SU-DHL-6 (cell line): ENCODE measurements around the gene KIF3C.

Experiments used
- H2AFZ ChIP-seq: fragments of 200-600 bp; sonication (generic); 2 replicates; pipeline ENCODE4 v1.6.1; 2014; ENCODE audit warnings: low read depth, mild to moderate bottlenecking, moderate library complexity, mixed read lengths, antibody characterized with exemption, low read length; ENCODE audit not compliant: severe bottlenecking
- H3F3A ChIP-seq: fragments of 200-600 bp; shearing (Covaris generic); 2 replicates; pipeline ENCODE4 v1.6.0; 2016; ENCODE audit warnings: antibody characterized with exemption, mild to moderate bottlenecking; ENCODE audit not compliant: insufficient read depth
- H3K27ac ChIP-seq: fragments of 200-600 bp; sonication (generic); 2 replicates; pipeline ENCODE4 v1.5.1; 2016; ENCODE audit warnings: low read depth, mild to moderate bottlenecking, low read length, moderate library complexity, mixed read lengths
- H3K27me3 ChIP-seq: fragments of 200-600 bp; sonication (generic), shearing (Covaris generic); 2 replicates; pipeline ENCODE4 v1.6.0; 2014; ENCODE audit warnings: mild to moderate bottlenecking, low read length
- H3K36me3 ChIP-seq: fragments of 200-600 bp; sonication (generic); 2 replicates; pipeline ENCODE4 v1.6.1; 2014; ENCODE audit warnings: mild to moderate bottlenecking, low read length, mixed read lengths
- H3K4me2 ChIP-seq: fragments of 300-600, 200-600 bp; shearing (Covaris generic), sonication (generic); 2 replicates; pipeline ENCODE4 v1.6.0; 2014; ENCODE audit warnings: low read length, low read depth, mild to moderate bottlenecking; ENCODE audit not compliant: poor library complexity, severe bottlenecking
- H3K4me3 ChIP-seq: fragments of 200-600 bp; sonication (generic); 2 replicates; pipeline ENCODE4 v1.5.1; 2014; ENCODE audit warnings: antibody characterized with exemption, low read length, mild to moderate bottlenecking, mixed read lengths; ENCODE audit not compliant: insufficient read depth, poor library complexity, severe bottlenecking
- H3K79me2 ChIP-seq: fragments of 200-600 bp; sonication (generic); 2 replicates; pipeline ENCODE4 v1.6.1; 2014; ENCODE audit warnings: mild to moderate bottlenecking, low read length, moderate library complexity; ENCODE audit not compliant: insufficient read depth
- H3K9ac ChIP-seq: fragments of 200-600 bp; sonication (generic); 2 replicates; pipeline ENCODE4 v1.7.0; 2014; ENCODE audit warnings: mild to moderate bottlenecking, low read length
- H3K9me2 ChIP-seq: fragments of 200-600 bp; sonication (generic); replicated peaks from 2 replicates; pipeline ENCODE4 v1.6.1; 2014; ENCODE audit warnings: low read length; ENCODE audit not compliant: insufficient read depth
- H3K9me3 ChIP-seq: fragments of 200-600 bp; sonication (generic); 2 replicates; pipeline ENCODE4 v1.6.1; 2014; ENCODE audit warnings: low read length, mixed read lengths; ENCODE audit not compliant: insufficient read depth
- H4K20me1 ChIP-seq: fragments of 200-600 bp; sonication (generic); 2 replicates; pipeline ENCODE4 v1.6.1; 2014; ENCODE audit warnings: low read depth, mild to moderate bottlenecking, antibody characterized with exemption, low read length, moderate library complexity, mixed read lengths
- CTCF ChIP-seq: fragments of 200-600 bp; sonication (generic); IDR thresholded peaks from one replicate; pipeline ENCODE4 v1.5.1; 2017; ENCODE audit warnings: antibody characterized with exemption, mild to moderate bottlenecking, low read length, moderate library complexity; ENCODE audit not compliant: insufficient read depth, poor library complexity, severe bottlenecking
- EZH2phosphoT487 ChIP-seq: fragments of 200-600 bp; sonication (generic), shearing (Covaris generic); conservative IDR thresholded peaks from 2 replicates; pipeline ENCODE4 v1.6.1; 2018; ENCODE audit warnings: mild to moderate bottlenecking, antibody characterized with exemption, low read length, moderate library complexity, mixed read lengths

KIF3C gene

GRCh38 chr2:25992556-25992955 lies 10.3 kb upstream of the KIF3C start:
- Histone ChIP-seq H3K27ac (no peak overlapping the region), H3K9me3 (no peaks in the 10 kb centered on the region), H3K4me2 (no peak overlapping the region), H3K79me2 (no peaks in the 10 kb centered on the region), H3K9ac (no peak overlapping the region), H3F3A (no peaks in the 10 kb centered on the region), H3K4me3 (no peak overlapping the region), H4K20me1 (no peaks in the 10 kb centered on the region), H3K9me2 (no peaks in the 10 kb centered on the region), H3K27me3 (no peaks in the 10 kb centered on the region), H2AFZ (no peak overlapping the region), H3K36me3 (no peaks in the 10 kb centered on the region)
- TF ChIP-seq CTCF (no peak), EZH2phosphoT487 (no peak)

GRCh38 chr2:25991965-25992364 lies 9.7 kb upstream of the KIF3C start:
- Histone ChIP-seq H3K4me2 (no peak overlapping the region), H3K9ac (no peak overlapping the region), H3F3A (no peaks in the 10 kb centered on the region), H3K27me3 (no peaks in the 10 kb centered on the region), H3K27ac (no peak overlapping the region), H3K4me3 (no peak overlapping the region), H4K20me1 (no peaks in the 10 kb centered on the region), H3K36me3 (no peaks in the 10 kb centered on the region), H3K79me2 (no peaks in the 10 kb centered on the region), H3K9me2 (no peaks in the 10 kb centered on the region), H3K9me3 (no peaks in the 10 kb centered on the region), H2AFZ (no peak overlapping the region)
- no peak for TF ChIP-seq EZH2phosphoT487
- TF ChIP-seq CTCF = no peak

- Histone ChIP-seq H3K9me2 (no peaks in the 10 kb centered on the region), H3K27ac (no peak overlapping the region), H3K4me2 (no peak overlapping the region), H3K79me2 (no peaks in the 10 kb centered on the region), H3F3A (no peaks in the 10 kb centered on the region), H3K27me3 (no peaks in the 10 kb centered on the region), H3K9ac (no peak overlapping the region), H3K4me3 (no peak overlapping the region), H2AFZ (no peak overlapping the region), H3K9me3 (no peaks in the 10 kb centered on the region), H3K36me3 (no peaks in the 10 kb centered on the region), H4K20me1 (no peaks in the 10 kb centered on the region)
- TF ChIP-seq CTCF = no peak
- TF ChIP-seq EZH2phosphoT487 = no peak
Measured at GRCh38 chr2:25989154-25989553, 6.9 kb upstream of the KIF3C start.

GRCh38 chr2:25988134-25988533 lies 5.8 kb upstream of the KIF3C start:
- H3K79me2 ChIP-seq = no peaks in the 10 kb centered on the region
- no peak overlapping the region for H3K4me2 ChIP-seq
- H3K27ac ChIP-seq = no peak overlapping the region
- H3K9me2 ChIP-seq = no peaks in the 10 kb centered on the region
- H3K9me3 ChIP-seq = no peaks in the 10 kb centered on the region
- no peaks in the 10 kb centered on the region for H3K27me3 ChIP-seq
- no peaks in the 10 kb centered on the region for H3K36me3 ChIP-seq
- H3F3A ChIP-seq = no peaks in the 10 kb centered on the region
- no peak overlapping the region for H2AFZ ChIP-seq
- no peak overlapping the region for H3K4me3 ChIP-seq
- no peaks in the 10 kb centered on the region for H4K20me1 ChIP-seq
- TF ChIP-seq CTCF (no peak), EZH2phosphoT487 (no peak)
- H3K9ac ChIP-seq = no peak overlapping the region
